WTC11 (cell line): Measurements from ENCODE around the gene ZNF598. TPM values are rescaled to one million over a fixed set of nuclear protein-coding genes. Genes with fewer than 3 reads are reported as not detected.

Source experiments
- ATAC-seq: fragments of 200-7000 bp; cut with Tn5 transposase; 2 replicates; pipeline ENCODE4 v1.10.0; 2021; ENCODE audit warnings: mild to moderate bottlenecking, moderate library complexity
- Bru-seq: library from RNA; stranded (reverse); fragments of 400-500 nt; gene quantifications from one replicate; lab custom pipeline; 2021; lab: Mats Ljungman, UMichigan
- CTCF ChIA-PET: fragments of 300-600 bp; sonication (Branson Sonifier 250); formaldehyde crosslinking; loops from one replicate; lab custom pipeline; 2021; ENCODE audit warnings: antibody characterized with exemption; lab: Charles Lee
- POLR2A ChIA-PET: fragments of 350-600 bp; sonication (Branson Sonifier 250); formaldehyde crosslinking; loops from one replicate; lab custom pipeline; 2021; ENCODE audit warnings: antibody characterized with exemption; lab: Charles Lee
- DNase-seq: peaks from one replicate; pipeline ENCODE4 v3.0.0; 2021; ENCODE audit warnings: low spot score
- H3K27ac Mint-ChIP-seq: 2 replicates; pipeline ENCODE4 v1.8.0; 2021; ENCODE audit warnings: mixed read lengths
- H3K27me3 Mint-ChIP-seq: 2 replicates; pipeline ENCODE4 v1.8.0; 2021; ENCODE audit warnings: low read depth, mild to moderate bottlenecking, moderate library complexity, mixed read lengths
- H3K36me3 Mint-ChIP-seq: 2 replicates; pipeline ENCODE4 v1.8.0; 2021; ENCODE audit warnings: mixed read lengths
- H3K4me1 Mint-ChIP-seq: 2 replicates; pipeline ENCODE4 v1.8.0; 2022; ENCODE audit warnings: mixed read lengths
- H3K4me3 Mint-ChIP-seq: 2 replicates; pipeline ENCODE4 v1.8.0; 2021; ENCODE audit warnings: mild to moderate bottlenecking, moderate library complexity, mixed read lengths
- H3K9me3 Mint-ChIP-seq: 2 replicates; pipeline ENCODE4 v1.8.0; 2021; ENCODE audit warnings: mixed read lengths
- CREM ChIP-seq: sonication (generic); formaldehyde crosslinking; IDR thresholded peaks from 2 replicates; pipeline ENCODE4 v1.8.1; 2022; ENCODE audit warnings: mild to moderate bottlenecking, missing genetic modification reagents, moderate library complexity
- ELF4 ChIP-seq: sonication (generic); formaldehyde crosslinking; IDR thresholded peaks from 2 replicates; pipeline ENCODE4 v1.8.1; 2022; ENCODE audit warnings: low read depth, mild to moderate bottlenecking, moderate library complexity, missing genetic modification reagents
- FOXK1 ChIP-seq: sonication (generic); formaldehyde crosslinking; IDR thresholded peaks from 2 replicates; pipeline ENCODE4 v1.8.0; 2022; ENCODE audit warnings: mild to moderate bottlenecking, moderate library complexity, missing genetic modification reagents
- FOXP1 ChIP-seq: sonication (generic); formaldehyde crosslinking; IDR thresholded peaks from 2 replicates; pipeline ENCODE4 v1.8.0; 2022; ENCODE audit warnings: missing genetic modification reagents, mild to moderate bottlenecking, moderate library complexity, borderline replicate concordance
- GABPB1 ChIP-seq: sonication (generic); formaldehyde crosslinking; IDR thresholded peaks from 2 replicates; pipeline ENCODE4 v1.8.1; 2023; ENCODE audit warnings: mild to moderate bottlenecking, missing genetic modification reagents
- KAT7 ChIP-seq: sonication (generic); formaldehyde crosslinking; IDR thresholded peaks from 2 replicates; pipeline ENCODE4 v1.8.1; 2023; ENCODE audit warnings: missing genetic modification reagents, mild to moderate bottlenecking, borderline replicate concordance
- MYBL2 ChIP-seq: sonication (generic); formaldehyde crosslinking; IDR thresholded peaks from 2 replicates; pipeline ENCODE4 v1.8.1; 2023; ENCODE audit warnings: mild to moderate bottlenecking, moderate library complexity, missing genetic modification reagents
- RORB ChIP-seq: fragments of 250-450 bp; sonication (Bioruptor Pico); IDR thresholded peaks from 2 replicates; pipeline ENCODE4 v1.9.0; 2021; ENCODE audit warnings: mild to moderate bottlenecking
- SMAD3 ChIP-seq: sonication (generic); formaldehyde crosslinking; IDR thresholded peaks from 2 replicates; pipeline ENCODE4 v1.8.0; 2022; ENCODE audit warnings: missing genetic modification reagents, mild to moderate bottlenecking, borderline replicate concordance
- SP1 ChIP-seq: sonication (generic); formaldehyde crosslinking; conservative IDR thresholded peaks from 2 replicates; pipeline ENCODE4 v1.8.1; 2022; ENCODE audit warnings: missing genetic modification reagents
- TEAD1 ChIP-seq: sonication (generic); formaldehyde crosslinking; IDR thresholded peaks from 2 replicates; pipeline ENCODE4 v1.8.0; 2022; ENCODE audit warnings: mild to moderate bottlenecking, missing genetic modification reagents
- TEAD4 ChIP-seq: sonication (generic); formaldehyde crosslinking; IDR thresholded peaks from 2 replicates; pipeline ENCODE4 v1.8.0; 2022; ENCODE audit warnings: mild to moderate bottlenecking, missing genetic modification reagents
- ZNF671 ChIP-seq: fragments of 250-450 bp; sonication (Bioruptor Pico); IDR thresholded peaks from 2 replicates; pipeline ENCODE4 v1.8.0; 2021; ENCODE audit warnings: mild to moderate bottlenecking
- long read RNA-seq, 3 experiments: library from RNA in 1 of 3; library from capped mRNA in 1 of 3; library from polyadenylated mRNA in 1 of 3; unstranded in 2 of 3; stranded (forward) in 1 of 3; transcript quantifications; one replicate each; pipeline ENCODE4 v2.0.0, GENCODE V29; 2021
- total RNA-seq: library from RNA; stranded (reverse); gene quantifications from 3 replicates; pipeline ENCODE4 v1.2.3, GENCODE V29; 2021
- TF ChIP-seq, protein P1 (sequence below): sonication (generic); formaldehyde crosslinking; IDR thresholded peaks from 2 replicates; pipeline ENCODE4 v1.8.0; 2022; ENCODE audit warnings: mild to moderate bottlenecking, missing genetic modification reagents
- TF ChIP-seq, protein P2 (sequence below): sonication (generic); formaldehyde crosslinking; IDR thresholded peaks from 2 replicates; pipeline ENCODE4 v1.8.1; 2022; ENCODE audit warnings: low read depth, missing genetic modification reagents, borderline replicate concordance
- TF ChIP-seq, protein P3 (sequence below): sonication (generic); formaldehyde crosslinking; IDR thresholded peaks from 2 replicates; pipeline ENCODE4 v1.8.1; 2023; ENCODE audit warnings: mild to moderate bottlenecking, missing genetic modification reagents
- TF ChIP-seq, protein P4 (sequence below): sonication (generic); formaldehyde crosslinking; IDR thresholded peaks from 2 replicates; pipeline ENCODE4 v1.8.1; 2023; ENCODE audit warnings: mild to moderate bottlenecking, moderate library complexity, missing genetic modification reagents
- TF ChIP-seq, protein P5 (sequence below): sonication (generic); formaldehyde crosslinking; IDR thresholded peaks from 2 replicates; pipeline ENCODE4 v1.8.0; 2023; ENCODE audit warnings: missing genetic modification reagents, mild to moderate bottlenecking, borderline replicate concordance
- TF ChIP-seq, protein P6 (sequence below): fragments of 250-450 bp; sonication (Bioruptor Pico); IDR thresholded peaks from 2 replicates; pipeline ENCODE4 v1.8.0; 2021; ENCODE audit warnings: mild to moderate bottlenecking
- TF ChIP-seq, protein P7 (sequence below): sonication (generic); formaldehyde crosslinking; conservative IDR thresholded peaks from 2 replicates; pipeline ENCODE4 v1.8.1; 2022; ENCODE audit warnings: mild to moderate bottlenecking, missing genetic modification reagents
- TF ChIP-seq, protein P8 (sequence below): sonication (generic); formaldehyde crosslinking; IDR thresholded peaks from 2 replicates; pipeline ENCODE4 v1.8.0; 2022; ENCODE audit warnings: mild to moderate bottlenecking, missing genetic modification reagents

ZNF598 gene
- 53.9 to 66.4 TPM (median 55.5 TPM) in 3 replicates for total RNA-seq
- percentile 63 among the genes with signal in this experiment for Bru-seq, nascent RNA
- long read RNA-seq, experiment 1, transcript ZNF598-204 (12 exons, 3,371 nt) = major isoform, 53 of 180 reads
- long read RNA-seq, experiment 1, partial matches to known transcripts = 18 of 180 reads
- long read RNA-seq, experiment 1, other reads (novel, unspliced or antisense) = 108 of 180 reads
- long read RNA-seq, experiment 2, partial matches to known transcripts = 28 of 59 reads
- long read RNA-seq, experiment 2, other reads (novel, unspliced or antisense) = 24 of 59 reads
- long read RNA-seq, experiment 3, partial matches to known transcripts = 2 of 2 reads
- long read RNA-seq, experiment 3, other reads (novel, unspliced or antisense) = 0 of 2 reads

DNA sequence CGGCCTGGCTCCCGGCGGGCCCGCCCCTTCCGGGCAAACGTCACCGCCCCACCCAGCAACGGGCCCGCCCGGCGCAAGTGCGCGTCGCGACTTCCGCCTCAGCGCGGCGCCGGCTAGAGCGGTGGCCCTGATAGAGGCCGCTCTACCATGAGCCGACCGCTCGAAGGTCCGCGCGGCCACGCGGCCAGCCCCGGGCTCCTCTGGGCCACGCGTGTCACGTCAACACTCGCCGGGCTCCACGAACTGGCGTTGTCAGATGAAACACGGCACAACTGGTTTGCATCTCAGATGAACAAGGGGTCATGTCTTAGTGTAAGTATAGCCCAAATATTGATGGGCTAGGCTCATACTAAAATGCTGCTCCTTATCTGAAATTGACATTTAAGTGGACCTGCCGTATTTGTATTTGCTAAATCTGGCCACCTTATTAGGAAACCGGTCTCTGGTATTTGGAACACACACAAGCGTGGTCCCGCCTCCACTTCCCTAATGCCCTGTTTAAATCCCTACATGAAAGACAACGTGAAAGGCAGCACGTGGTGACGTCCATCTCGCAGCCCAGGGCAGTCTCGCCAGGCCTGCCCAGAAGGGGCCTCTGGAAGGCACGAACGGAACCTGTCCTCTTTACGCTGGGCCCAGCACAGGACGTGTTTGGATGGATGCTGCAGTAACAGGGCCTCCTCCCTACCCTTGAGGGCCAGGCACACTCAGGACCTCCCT is at the start of gene ZNF598:
ZNF598 (minus strand) TSS at position 31 of the 720 bp plus-strand sequence.
- POLR2A ChIA-PET = no interaction called here

More for the DNA sequence above, at the start of gene ZNF598:
- TF ChIP-seq MYBL2 = 0 out of 2 replicates have a peak, but pooled peaks have one; percentile 58
- peak; percentile 48; the same call in 1 of the 2 replicates for TF ChIP-seq GABPB1 (CRISPR knock-in tag)
- TF ChIP-seq, protein P1, sequence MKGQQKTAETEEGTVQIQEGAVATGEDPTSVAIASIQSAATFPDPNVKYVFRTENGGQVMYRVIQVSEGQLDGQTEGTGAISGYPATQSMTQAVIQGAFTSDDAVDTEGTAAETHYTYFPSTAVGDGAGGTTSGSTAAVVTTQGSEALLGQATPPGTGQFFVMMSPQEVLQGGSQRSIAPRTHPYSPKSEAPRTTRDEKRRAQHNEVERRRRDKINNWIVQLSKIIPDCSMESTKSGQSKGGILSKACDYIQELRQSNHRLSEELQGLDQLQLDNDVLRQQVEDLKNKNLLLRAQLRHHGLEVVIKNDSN (CRISPR knock-in tag) = peak; percentile 74
- TF ChIP-seq, protein P2, sequence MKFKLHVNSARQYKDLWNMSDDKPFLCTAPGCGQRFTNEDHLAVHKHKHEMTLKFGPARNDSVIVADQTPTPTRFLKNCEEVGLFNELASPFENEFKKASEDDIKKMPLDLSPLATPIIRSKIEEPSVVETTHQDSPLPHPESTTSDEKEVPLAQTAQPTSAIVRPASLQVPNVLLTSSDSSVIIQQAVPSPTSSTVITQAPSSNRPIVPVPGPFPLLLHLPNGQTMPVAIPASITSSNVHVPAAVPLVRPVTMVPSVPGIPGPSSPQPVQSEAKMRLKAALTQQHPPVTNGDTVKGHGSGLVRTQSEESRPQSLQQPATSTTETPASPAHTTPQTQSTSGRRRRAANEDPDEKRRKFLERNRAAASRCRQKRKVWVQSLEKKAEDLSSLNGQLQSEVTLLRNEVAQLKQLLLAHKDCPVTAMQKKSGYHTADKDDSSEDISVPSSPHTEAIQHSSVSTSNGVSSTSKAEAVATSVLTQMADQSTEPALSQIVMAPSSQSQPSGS (CRISPR knock-in tag) = no peak
- no peak for TF ChIP-seq KAT7 (CRISPR knock-in tag)
- TF ChIP-seq, protein P3, sequence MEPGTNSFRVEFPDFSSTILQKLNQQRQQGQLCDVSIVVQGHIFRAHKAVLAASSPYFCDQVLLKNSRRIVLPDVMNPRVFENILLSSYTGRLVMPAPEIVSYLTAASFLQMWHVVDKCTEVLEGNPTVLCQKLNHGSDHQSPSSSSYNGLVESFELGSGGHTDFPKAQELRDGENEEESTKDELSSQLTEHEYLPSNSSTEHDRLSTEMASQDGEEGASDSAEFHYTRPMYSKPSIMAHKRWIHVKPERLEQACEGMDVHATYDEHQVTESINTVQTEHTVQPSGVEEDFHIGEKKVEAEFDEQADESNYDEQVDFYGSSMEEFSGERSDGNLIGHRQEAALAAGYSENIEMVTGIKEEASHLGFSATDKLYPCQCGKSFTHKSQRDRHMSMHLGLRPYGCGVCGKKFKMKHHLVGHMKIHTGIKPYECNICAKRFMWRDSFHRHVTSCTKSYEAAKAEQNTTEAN (CRISPR knock-in tag) = no peak
- no peak for TF ChIP-seq RORB (CRISPR knock-in tag)
- TF ChIP-seq FOXP1 (CRISPR knock-in tag) = peak; percentile 16; the same call in 1 of the 2 replicates
- TF ChIP-seq CREM = 0 out of 2 replicates have a peak, but pooled peaks have one; percentile 38
- TF ChIP-seq, protein P4, sequence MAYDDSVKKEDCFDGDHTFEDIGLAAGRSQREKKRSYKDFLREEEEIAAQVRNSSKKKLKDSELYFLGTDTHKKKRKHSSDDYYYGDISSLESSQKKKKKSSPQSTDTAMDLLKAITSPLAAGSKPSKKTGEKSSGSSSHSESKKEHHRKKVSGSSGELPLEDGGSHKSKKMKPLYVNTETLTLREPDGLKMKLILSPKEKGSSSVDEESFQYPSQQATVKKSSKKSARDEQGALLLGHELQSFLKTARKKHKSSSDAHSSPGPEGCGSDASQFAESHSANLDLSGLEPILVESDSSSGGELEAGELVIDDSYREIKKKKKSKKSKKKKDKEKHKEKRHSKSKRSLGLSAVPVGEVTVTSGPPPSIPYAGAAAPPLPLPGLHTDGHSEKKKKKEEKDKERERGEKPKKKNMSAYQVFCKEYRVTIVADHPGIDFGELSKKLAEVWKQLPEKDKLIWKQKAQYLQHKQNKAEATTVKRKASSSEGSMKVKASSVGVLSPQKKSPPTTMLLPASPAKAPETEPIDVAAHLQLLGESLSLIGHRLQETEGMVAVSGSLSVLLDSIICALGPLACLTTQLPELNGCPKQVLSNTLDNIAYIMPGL = 0 out of 2 replicates have a peak, but pooled peaks have one; percentile 31
- TF ChIP-seq, protein P5, sequence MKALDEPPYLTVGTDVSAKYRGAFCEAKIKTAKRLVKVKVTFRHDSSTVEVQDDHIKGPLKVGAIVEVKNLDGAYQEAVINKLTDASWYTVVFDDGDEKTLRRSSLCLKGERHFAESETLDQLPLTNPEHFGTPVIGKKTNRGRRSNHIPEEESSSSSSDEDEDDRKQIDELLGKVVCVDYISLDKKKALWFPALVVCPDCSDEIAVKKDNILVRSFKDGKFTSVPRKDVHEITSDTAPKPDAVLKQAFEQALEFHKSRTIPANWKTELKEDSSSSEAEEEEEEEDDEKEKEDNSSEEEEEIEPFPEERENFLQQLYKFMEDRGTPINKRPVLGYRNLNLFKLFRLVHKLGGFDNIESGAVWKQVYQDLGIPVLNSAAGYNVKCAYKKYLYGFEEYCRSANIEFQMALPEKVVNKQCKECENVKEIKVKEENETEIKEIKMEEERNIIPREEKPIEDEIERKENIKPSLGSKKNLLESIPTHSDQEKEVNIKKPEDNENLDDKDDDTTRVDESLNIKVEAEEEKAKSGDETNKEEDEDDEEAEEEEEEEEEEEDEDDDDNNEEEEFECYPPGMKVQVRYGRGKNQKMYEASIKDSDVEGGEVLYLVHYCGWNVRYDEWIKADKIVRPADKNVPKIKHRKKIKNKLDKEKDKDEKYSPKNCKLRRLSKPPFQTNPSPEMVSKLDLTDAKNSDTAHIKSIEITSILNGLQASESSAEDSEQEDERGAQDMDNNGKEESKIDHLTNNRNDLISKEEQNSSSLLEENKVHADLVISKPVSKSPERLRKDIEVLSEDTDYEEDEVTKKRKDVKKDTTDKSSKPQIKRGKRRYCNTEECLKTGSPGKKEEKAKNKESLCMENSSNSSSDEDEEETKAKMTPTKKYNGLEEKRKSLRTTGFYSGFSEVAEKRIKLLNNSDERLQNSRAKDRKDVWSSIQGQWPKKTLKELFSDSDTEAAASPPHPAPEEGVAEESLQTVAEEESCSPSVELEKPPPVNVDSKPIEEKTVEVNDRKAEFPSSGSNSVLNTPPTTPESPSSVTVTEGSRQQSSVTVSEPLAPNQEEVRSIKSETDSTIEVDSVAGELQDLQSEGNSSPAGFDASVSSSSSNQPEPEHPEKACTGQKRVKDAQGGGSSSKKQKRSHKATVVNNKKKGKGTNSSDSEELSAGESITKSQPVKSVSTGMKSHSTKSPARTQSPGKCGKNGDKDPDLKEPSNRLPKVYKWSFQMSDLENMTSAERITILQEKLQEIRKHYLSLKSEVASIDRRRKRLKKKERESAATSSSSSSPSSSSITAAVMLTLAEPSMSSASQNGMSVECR = 0 out of 2 replicates have a peak, but pooled peaks have one; percentile 76
- TF ChIP-seq ELF4 (CRISPR knock-in tag) = no peak
- no peak; the same call in 1 of the 2 replicates for TF ChIP-seq TEAD1 (CRISPR knock-in tag)
- 0 out of 2 replicates have a peak, but pooled peaks have one; percentile 16 for TF ChIP-seq TEAD4
- peak; percentile 94 for TF ChIP-seq SP1
- TF ChIP-seq, protein P6, sequence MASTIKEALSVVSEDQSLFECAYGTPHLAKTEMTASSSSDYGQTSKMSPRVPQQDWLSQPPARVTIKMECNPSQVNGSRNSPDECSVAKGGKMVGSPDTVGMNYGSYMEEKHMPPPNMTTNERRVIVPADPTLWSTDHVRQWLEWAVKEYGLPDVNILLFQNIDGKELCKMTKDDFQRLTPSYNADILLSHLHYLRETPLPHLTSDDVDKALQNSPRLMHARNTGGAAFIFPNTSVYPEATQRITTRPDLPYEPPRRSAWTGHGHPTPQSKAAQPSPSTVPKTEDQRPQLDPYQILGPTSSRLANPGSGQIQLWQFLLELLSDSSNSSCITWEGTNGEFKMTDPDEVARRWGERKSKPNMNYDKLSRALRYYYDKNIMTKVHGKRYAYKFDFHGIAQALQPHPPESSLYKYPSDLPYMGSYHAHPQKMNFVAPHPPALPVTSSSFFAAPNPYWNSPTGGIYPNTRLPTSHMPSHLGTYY (CRISPR knock-in tag) = no peak
- no peak for TF ChIP-seq ZNF671 (CRISPR knock-in tag)
- TF ChIP-seq, protein P7, sequence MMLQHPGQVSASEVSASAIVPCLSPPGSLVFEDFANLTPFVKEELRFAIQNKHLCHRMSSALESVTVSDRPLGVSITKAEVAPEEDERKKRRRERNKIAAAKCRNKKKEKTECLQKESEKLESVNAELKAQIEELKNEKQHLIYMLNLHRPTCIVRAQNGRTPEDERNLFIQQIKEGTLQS (CRISPR knock-in tag) = no peak
- no peak for TF ChIP-seq SMAD3 (CRISPR knock-in tag)
- peak; percentile 72 for TF ChIP-seq FOXK1 (CRISPR knock-in tag)
- TF ChIP-seq, protein P8, sequence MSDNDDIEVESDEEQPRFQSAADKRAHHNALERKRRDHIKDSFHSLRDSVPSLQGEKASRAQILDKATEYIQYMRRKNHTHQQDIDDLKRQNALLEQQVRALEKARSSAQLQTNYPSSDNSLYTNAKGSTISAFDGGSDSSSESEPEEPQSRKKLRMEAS (CRISPR knock-in tag) = peak; percentile 92
- Mint-ChIP-seq H3K4me1 (peaks cover 33% of the 10 kb centered on the region), H3K27ac (peak within 1 kb of the TSS; percentile 88), H3K9me3 (no peaks in the 10 kb centered on the region), H3K27me3 (no peaks in the 10 kb centered on the region), H3K4me3 (peak within 1 kb of the TSS; percentile 87), H3K36me3 (peaks cover 5% of the 10 kb centered on the region; the same call in 1 of the 2 replicates)
- DNase-seq (peak; percentile 76), ATAC-seq (peak; percentile 85)
- CTCF ChIA-PET = interaction anchor here (1.8 kb wide), 1 partner anchor 81 kb away, joined by 6 read pairs; no protein-coding TSS in a partner anchor
